Muscle layer of colon (tissue), 2 donors: ENCODE results near the gene TMEM63B.
"Not testable (repeated sequence)": the region's sequence is repeated elsewhere in the genome, so short reads cannot be mapped to it uniquely, and the experiment has no call there.

Source experiments
- H3K27ac ChIP-seq: one replicate; pipeline ENCODE4 v1.7.0; 2013; ENCODE audit warnings: low read depth, mild to moderate bottlenecking, low read length, moderate library complexity
- H3K27me3 ChIP-seq, 2 donors: one replicate each; pipeline ENCODE4 v1.7.0; 2013; ENCODE audit warnings: low read length in 2 of 2, mild to moderate bottlenecking in 2 of 2; ENCODE audit not compliant: insufficient read depth in 2 of 2, control insufficient read depth in 1 of 2
- H3K36me3 ChIP-seq: one replicate; pipeline ENCODE4 v1.7.0; 2013; ENCODE audit warnings: mild to moderate bottlenecking, low read length; ENCODE audit not compliant: insufficient read depth
- H3K4me1 ChIP-seq: one replicate; pipeline ENCODE4 v1.7.0; 2013; ENCODE audit warnings: mild to moderate bottlenecking, low read length; ENCODE audit not compliant: insufficient read depth
- H3K4me3 ChIP-seq, 2 donors: one replicate each; pipeline ENCODE4 v1.7.0; 2013; ENCODE audit warnings: low read length in 2 of 2, low read depth in 1 of 2, mild to moderate bottlenecking in 1 of 2, moderate library complexity in 1 of 2
- H3K9ac ChIP-seq: one replicate; pipeline ENCODE4 v1.7.0; 2013; ENCODE audit warnings: low read length
- H3K9me3 ChIP-seq: one replicate; pipeline ENCODE4 v1.7.0; 2013; ENCODE audit warnings: mild to moderate bottlenecking, low read length
- donor health status: abdominal sarcoma.
- donor health status: Adenocarcinoma of cecum.

Gene TMEM63B

GRCh38 chr6:44086931-44087574, 40.3 kb upstream of the TMEM63B start:
- H3K27me3 ChIP-seq = no peaks in the 10 kb centered on the region
- no peak overlapping the region for H3K4me3 ChIP-seq
- H3K4me1 ChIP-seq = no peaks in the 10 kb centered on the region
- no peaks in the 10 kb centered on the region for H3K36me3 ChIP-seq
- no peaks in the 10 kb centered on the region for H3K9me3 ChIP-seq
- no peak overlapping the region for H3K27ac ChIP-seq
- no peak overlapping the region for H3K9ac ChIP-seq

GRCh38 chr6:44087623-44088022, 39.7 kb upstream of the TMEM63B start:
- Histone ChIP-seq H3K4me3 (no peak overlapping the region), H3K27me3 (no peaks in the 10 kb centered on the region), H3K4me1 (no peaks in the 10 kb centered on the region), H3K9me3 (no peaks in the 10 kb centered on the region), H3K9ac (no peak overlapping the region), H3K27ac (no peak overlapping the region), H3K36me3 (no peaks in the 10 kb centered on the region)

DNA sequence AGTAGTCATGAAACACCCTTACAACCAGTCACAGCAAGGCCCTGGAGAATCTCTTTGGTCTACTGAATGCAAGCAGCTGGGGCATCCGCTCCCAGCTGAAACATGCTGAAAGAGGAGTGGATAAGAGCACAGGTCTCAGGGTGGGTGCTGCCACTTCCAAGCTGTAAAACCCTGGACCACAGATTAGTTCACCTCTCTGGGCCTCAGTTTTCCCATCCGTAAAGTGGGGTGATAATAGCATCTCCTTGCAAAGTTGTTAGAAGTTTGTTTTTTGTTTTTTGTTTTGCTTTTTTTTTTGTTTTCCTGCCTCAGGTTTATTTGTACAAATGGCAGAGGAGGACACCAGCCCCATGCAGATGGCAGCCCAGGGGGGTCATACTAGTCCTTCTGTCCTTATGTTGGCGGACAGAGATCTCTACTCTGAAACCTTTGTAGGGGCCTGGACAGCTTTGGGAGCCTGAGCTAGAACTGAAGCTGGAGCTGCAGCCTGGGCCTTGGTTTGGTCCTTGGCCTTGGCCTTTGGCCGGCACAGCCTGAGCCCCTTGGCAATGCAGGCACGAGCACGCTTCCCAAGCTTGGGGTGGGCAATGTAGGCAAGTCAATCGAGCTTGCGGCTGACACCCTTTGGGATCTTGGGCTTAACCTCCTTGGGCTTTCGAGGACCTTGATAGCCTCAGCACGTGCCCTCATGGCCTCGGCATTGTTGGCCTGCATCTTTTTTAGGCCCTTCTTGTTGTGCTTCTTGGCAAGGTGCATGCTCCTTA, 38.3 kb upstream of the TMEM63B start:
- Histone ChIP-seq H3K27ac (no peak overlapping the region), H3K4me1 (no peaks in the 10 kb centered on the region), H3K4me3 (no peak overlapping the region), H3K9ac (no peak overlapping the region), H3K27me3 (no peaks in the 10 kb centered on the region), H3K9me3 (no peaks in the 10 kb centered on the region), H3K36me3 (no peaks in the 10 kb centered on the region)

- Histone ChIP-seq H3K4me3 (no peak overlapping the region), H3K9ac (no peak overlapping the region), H3K4me1 (no peaks in the 10 kb centered on the region), H3K27ac (no peak overlapping the region), H3K36me3 (no peaks in the 10 kb centered on the region), H3K27me3 (no peaks in the 10 kb centered on the region), H3K9me3 (no peaks in the 10 kb centered on the region)
Measured at GRCh38 chr6:44090465-44090864, 36.9 kb upstream of the TMEM63B start.

GRCh38 chr6:44091356-44091755, 36.0 kb upstream of the TMEM63B start:
- H3K4me3 ChIP-seq, H3K36me3 ChIP-seq, H3K27me3 ChIP-seq, H3K27ac ChIP-seq, H3K9me3 ChIP-seq, H3K4me1 ChIP-seq, H3K9ac ChIP-seq: not testable (repeated sequence)

GRCh38 chr6:44091981-44092884, 35.1 kb upstream of the TMEM63B start:
- no peak overlapping the region for H3K9ac ChIP-seq
- no peaks in the 10 kb centered on the region for H3K4me1 ChIP-seq
- H3K27me3 ChIP-seq = no peaks in the 10 kb centered on the region
- H3K36me3 ChIP-seq = no peaks in the 10 kb centered on the region
- H3K4me3 ChIP-seq = no peak overlapping the region
- no peaks in the 10 kb centered on the region for H3K9me3 ChIP-seq
- H3K27ac ChIP-seq = no peak overlapping the region

GRCh38 chr6:44093066-44093465, 34.3 kb upstream of the TMEM63B start:
- Histone ChIP-seq H3K27ac (no peak overlapping the region), H3K4me1 (no peaks in the 10 kb centered on the region)

DNA sequence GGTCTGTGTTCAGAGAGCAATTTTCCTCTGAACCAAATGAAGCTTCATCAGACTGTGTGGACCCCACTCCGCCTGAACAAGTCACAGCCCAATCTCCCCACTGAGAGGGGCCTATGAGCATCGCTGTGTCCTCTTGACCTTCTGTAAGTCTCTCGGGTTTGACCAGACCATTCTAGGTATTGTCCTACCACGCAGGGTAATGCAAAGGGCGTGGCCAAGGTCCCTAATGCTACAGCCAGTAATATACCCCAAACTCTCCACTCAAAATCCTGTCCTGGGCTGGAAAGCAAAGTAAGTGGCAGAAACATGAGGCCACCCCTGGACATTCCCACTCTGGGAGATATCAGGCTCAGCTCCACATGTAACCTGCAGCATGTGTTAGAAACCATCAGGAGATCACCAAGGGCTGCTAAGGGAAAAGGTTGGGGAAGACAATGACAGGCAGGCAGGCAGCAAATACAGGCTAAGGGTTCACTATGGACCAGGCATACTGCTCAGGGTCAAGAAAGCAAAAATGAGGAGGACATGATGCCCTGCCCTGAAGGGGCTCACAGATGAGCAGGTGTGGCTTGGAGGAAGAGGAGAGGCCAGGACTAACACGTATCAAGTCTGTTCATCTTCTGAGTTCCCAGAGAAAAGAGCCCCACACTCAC, 33.5 kb upstream of the TMEM63B start:
- H3K27me3 ChIP-seq = no peaks in the 10 kb centered on the region
- no peaks in the 10 kb centered on the region for H3K36me3 ChIP-seq
- H3K4me1 ChIP-seq = no peaks in the 10 kb centered on the region
- H3K27ac ChIP-seq = no peak overlapping the region
- H3K9ac ChIP-seq = no peak overlapping the region
- H3K4me3 ChIP-seq = no peak overlapping the region
- no peaks in the 10 kb centered on the region for H3K9me3 ChIP-seq

More at GRCh38 chr6:44093066-44093465, 34.3 kb upstream of the TMEM63B start:
- H3K36me3 ChIP-seq = no peaks in the 10 kb centered on the region
- no peak overlapping the region for H3K4me3 ChIP-seq
- H3K27me3 ChIP-seq = no peaks in the 10 kb centered on the region
- H3K9ac ChIP-seq = no peak overlapping the region
- H3K9me3 ChIP-seq = no peaks in the 10 kb centered on the region

GRCh38 chr6:44094403-44095242, 32.7 kb upstream of the TMEM63B start:
- no peaks in the 10 kb centered on the region for H3K4me1 ChIP-seq
- no peaks in the 10 kb centered on the region for H3K27me3 ChIP-seq
- no peak overlapping the region for H3K4me3 ChIP-seq
- no peak overlapping the region for H3K9ac ChIP-seq
- H3K9me3 ChIP-seq = no peaks in the 10 kb centered on the region
- no peaks in the 10 kb centered on the region for H3K36me3 ChIP-seq
- no peak overlapping the region for H3K27ac ChIP-seq

- H3K36me3 ChIP-seq, H3K9me3 ChIP-seq, H3K27me3 ChIP-seq, H3K4me1 ChIP-seq, H3K27ac ChIP-seq, H3K4me3 ChIP-seq, H3K9ac ChIP-seq: not testable (repeated sequence)
Measured at GRCh38 chr6:44095243-44095623, 32.1 kb upstream of the TMEM63B start.
